Cardiac septum (tissue), 1 donor: Measurements from ENCODE around the gene RINL. TPM values are rescaled to one million over a fixed set of nuclear protein-coding genes. Genes with fewer than 3 reads are reported as not detected.

Experiments
- DNase-seq: peaks from one replicate; pipeline ENCODE4 v3.0.0-alpha.2; 2020; ENCODE audit warnings: low spot score
- intact Hi-C: fragments of 100-400 bp; cut with DNase I; formaldehyde crosslinking; loops from one replicate; pipeline ENCODE4 v1.14.0; 2022
- total RNA-seq: library from RNA; stranded (reverse); fragmentation: NEBNext Ultra II Directional; extraction: Animal tissue kit (Norgen Biotek cat#: 25700); gene quantifications from one replicate; pipeline ENCODE4 v1.2.1, GENCODE V29; 2021
- donor health status: DM: no; HTN: no; CAD: no.

RINL gene
- total RNA-seq, 1 donor from 2014 or later: 2.0 TPM

- intact Hi-C loops: no loop called here
- DNase-seq: no peak
Measured at GRCh38 chr19:38819231-38819920, 58.7 kb downstream of the RINL start.

Other genes with a start within 250 kb of the RINL start
- 190 TPM for gene ACTN4, start 230.6 kb downstream of the RINL start, total RNA-seq
- gene CAPN12, start 133.8 kb downstream of the RINL start, total RNA-seq: 1.7 TPM
- gene LGALS7, start 104.8 kb downstream of the RINL start, total RNA-seq: not detected
- not detected for gene LGALS7B, start 89.1 kb downstream of the RINL start, total RNA-seq
- 0.54 TPM for gene LGALS4, start 65.3 kb downstream of the RINL start, total RNA-seq
- gene ECH1, start 46.5 kb downstream of the RINL start, total RNA-seq: 377 TPM
- 136 TPM for gene HNRNPL, start 28.3 kb downstream of the RINL start, total RNA-seq
- 49.6 TPM for gene SIRT2, start 21.3 kb upstream of the RINL start, total RNA-seq
- gene NFKBIB, start 21.7 kb upstream of the RINL start, total RNA-seq: 22.0 TPM
- gene CCER2, start 33.9 kb upstream of the RINL start, total RNA-seq: not detected
- gene SARS2, start 52.5 kb upstream of the RINL start, total RNA-seq: 12.6 TPM
- 40.4 TPM for gene MRPS12, start 52.7 kb upstream of the RINL start, total RNA-seq
- gene FBXO17, start 97.5 kb upstream of the RINL start, total RNA-seq: 3.3 TPM
- 15.3 TPM for gene FBXO27, start 154.3 kb upstream of the RINL start, total RNA-seq
- gene ACP7, start 206.1 kb upstream of the RINL start, total RNA-seq: not detected
- gene PAK4, start 247.5 kb upstream of the RINL start, total RNA-seq: 18.6 TPM